PC-3 (cell line): ENCODE results near the gene TCEANC. TPM values are rescaled to one million over a fixed set of nuclear protein-coding genes. Genes with fewer than 3 reads are reported as not detected.

Source experiments
- ATAC-seq: fragments of 200-7000 bp; cut with Tn5 transposase; 2 replicates; pipeline ENCODE4 v1.9.1; 2020; ENCODE audit warnings: mild to moderate bottlenecking, moderate library complexity
- BruUV-seq: library from RNA; stranded (reverse); fragments of 400-500 nt; replicated peaks from 2 replicates; lab custom pipeline; 2021; lab: Mats Ljungman, UMichigan
- CTCF ChIA-PET: fragments of 300-600 bp; sonication (Branson Sonifier 250); formaldehyde crosslinking; loops from one replicate; lab custom pipeline; 2022; ENCODE audit warnings: antibody characterized with exemption; lab: Charles Lee
- POLR2A ChIA-PET: fragments of 300-600 bp; sonication (Branson Sonifier 250); formaldehyde crosslinking; loops from one replicate; lab custom pipeline; 2022; ENCODE audit warnings: antibody characterized with exemption; ENCODE audit not compliant: unreplicated experiment; lab: Charles Lee
- DNase-seq: peaks from one replicate; pipeline ENCODE4 v3.0.0-alpha.2; 2015
- H2AFZ ChIP-seq: fragments of 300-600 bp; sonication (generic); 2 replicates; pipeline ENCODE4 v1.6.0; 2016; ENCODE audit warnings: antibody characterized with exemption, low read length
- H3F3A ChIP-seq: fragments of 300-600 bp; sonication (generic); one replicate; pipeline ENCODE4 v1.6.0; 2017; ENCODE audit warnings: antibody characterized with exemption, low read length, control low read depth, mild to moderate bottlenecking; ENCODE audit not compliant: unreplicated experiment
- H3K27ac ChIP-seq: fragments of 300-600 bp; sonication (generic); 2 replicates; pipeline ENCODE4 v1.5.1; 2016; ENCODE audit warnings: mild to moderate bottlenecking, low read length
- H3K27me3 ChIP-seq: fragments of 300-600 bp; sonication (generic); 2 replicates; pipeline ENCODE4 v1.6.1; 2016; ENCODE audit warnings: low read length, mixed read lengths
- H3K36me3 ChIP-seq: fragments of 300-600 bp; sonication (generic); 2 replicates; pipeline ENCODE4 v1.6.1; 2016; ENCODE audit warnings: low read depth, mixed run types, low read length, mixed read lengths
- H3K4me1 ChIP-seq: fragments of 300-600 bp; sonication (generic); 2 replicates; pipeline ENCODE4 v1.5.1; 2016; ENCODE audit warnings: low read length; ENCODE audit not compliant: insufficient read depth
- H3K4me2 ChIP-seq: fragments of 300-600 bp; sonication (generic); 2 replicates; pipeline ENCODE4 v1.6.0; 2016; ENCODE audit warnings: low read length
- H3K4me3 ChIP-seq: fragments of 300-600 bp; sonication (generic); 2 replicates; pipeline ENCODE4 v1.5.1; 2016; ENCODE audit warnings: mild to moderate bottlenecking, low read length, mixed read lengths
- H3K79me2 ChIP-seq: fragments of 300-600 bp; sonication (generic); 2 replicates; pipeline ENCODE4 v1.6.1; 2017; ENCODE audit warnings: low read length, mixed read lengths
- H3K9ac ChIP-seq: fragments of 300-600 bp; sonication (generic); 2 replicates; pipeline ENCODE4 v1.6.0; 2016; ENCODE audit warnings: mild to moderate bottlenecking, low read length
- H3K9me2 ChIP-seq: fragments of 300-600 bp; sonication (generic); replicated peaks from 2 replicates; pipeline ENCODE4 v1.6.1; 2016; ENCODE audit warnings: mixed run types, low read length, mixed read lengths
- H3K9me3 ChIP-seq: fragments of 300-600 bp; sonication (generic); 2 replicates; pipeline ENCODE4 v1.6.1; 2016; ENCODE audit warnings: low read length, mixed read lengths
- H4K20me1 ChIP-seq: fragments of 300-600 bp; sonication (generic); 2 replicates; pipeline ENCODE4 v1.6.1; 2016; ENCODE audit warnings: low read length, mixed read lengths
- EZH2 ChIP-seq: fragments of 300-600 bp; sonication (generic); IDR thresholded peaks from one replicate; pipeline ENCODE4 v1.6.1; 2017; ENCODE audit warnings: antibody characterized with exemption, mild to moderate bottlenecking, low read length; ENCODE audit not compliant: unreplicated experiment
- EZH2phosphoT487 ChIP-seq: fragments of 300-600 bp; sonication (generic); IDR thresholded peaks from 2 replicates; pipeline ENCODE4 v1.6.1; 2018; ENCODE audit warnings: mild to moderate bottlenecking, antibody characterized with exemption, low read length, borderline replicate concordance
- intact Hi-C: fragments of 100-400 bp; cut with micrococcal nuclease; formaldehyde crosslinking; loops from 2 replicates; pipeline ENCODE4 v1.9.0; 2023
- total RNA-seq: library from RNA; depleted of rRNA; stranded (reverse); fragments of >200 nt; gene quantifications from 2 replicates; pipeline ENCODE4 v1.2.3, GENCODE V29; 2014
- TF ChIP-seq, protein P1 (sequence below): fragments of 300-600 bp; sonication (generic); conservative IDR thresholded peaks from 2 replicates; pipeline ENCODE4 v1.5.1; 2017; ENCODE audit warnings: antibody characterized with exemption, low read depth, mild to moderate bottlenecking, low read length

The TCEANC gene
- total RNA-seq, 1 experiment from 2014 or later, result 0.62 TPM

DNA sequence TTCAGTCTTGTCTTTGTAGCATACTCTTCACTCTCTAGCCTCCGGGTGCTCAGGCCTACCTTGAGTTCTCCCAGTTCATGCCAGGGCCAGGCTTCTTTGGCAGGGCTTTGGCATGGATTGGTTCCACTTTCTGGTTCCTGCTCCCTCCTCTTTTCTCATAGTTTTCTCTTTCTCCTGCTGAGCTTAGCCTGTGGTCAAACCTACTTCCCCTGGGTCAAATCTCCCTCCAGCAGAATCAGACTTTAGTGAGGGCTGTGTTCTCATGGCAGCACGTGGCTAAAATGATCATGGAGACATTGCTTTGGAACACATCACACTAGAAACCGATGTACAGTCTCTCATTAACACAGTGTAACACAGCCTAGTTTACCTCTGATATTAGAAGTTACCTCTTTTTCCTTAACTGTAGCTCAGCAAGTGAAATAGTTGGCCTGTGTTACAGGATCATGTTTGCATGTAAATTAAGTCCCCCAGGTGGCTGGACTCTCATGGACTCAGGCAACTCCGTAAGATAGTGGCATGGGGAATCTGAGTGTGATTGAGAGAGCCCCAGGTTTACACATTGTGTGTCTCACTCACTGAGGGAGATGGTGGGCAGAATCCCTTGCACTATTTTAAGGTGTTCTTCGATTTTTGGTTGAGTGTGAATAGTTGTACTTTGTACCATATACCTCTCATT, 49.3 kb downstream of the TCEANC start:
- POLR2A ChIA-PET, result no interaction called here
- TF ChIP-seq, protein P1, sequence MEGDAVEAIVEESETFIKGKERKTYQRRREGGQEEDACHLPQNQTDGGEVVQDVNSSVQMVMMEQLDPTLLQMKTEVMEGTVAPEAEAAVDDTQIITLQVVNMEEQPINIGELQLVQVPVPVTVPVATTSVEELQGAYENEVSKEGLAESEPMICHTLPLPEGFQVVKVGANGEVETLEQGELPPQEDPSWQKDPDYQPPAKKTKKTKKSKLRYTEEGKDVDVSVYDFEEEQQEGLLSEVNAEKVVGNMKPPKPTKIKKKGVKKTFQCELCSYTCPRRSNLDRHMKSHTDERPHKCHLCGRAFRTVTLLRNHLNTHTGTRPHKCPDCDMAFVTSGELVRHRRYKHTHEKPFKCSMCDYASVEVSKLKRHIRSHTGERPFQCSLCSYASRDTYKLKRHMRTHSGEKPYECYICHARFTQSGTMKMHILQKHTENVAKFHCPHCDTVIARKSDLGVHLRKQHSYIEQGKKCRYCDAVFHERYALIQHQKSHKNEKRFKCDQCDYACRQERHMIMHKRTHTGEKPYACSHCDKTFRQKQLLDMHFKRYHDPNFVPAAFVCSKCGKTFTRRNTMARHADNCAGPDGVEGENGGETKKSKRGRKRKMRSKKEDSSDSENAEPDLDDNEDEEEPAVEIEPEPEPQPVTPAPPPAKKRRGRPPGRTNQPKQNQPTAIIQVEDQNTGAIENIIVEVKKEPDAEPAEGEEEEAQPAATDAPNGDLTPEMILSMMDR, result no peak
- TF ChIP-seq EZH2phosphoT487 (no peak), EZH2 (no peak)

DNA sequence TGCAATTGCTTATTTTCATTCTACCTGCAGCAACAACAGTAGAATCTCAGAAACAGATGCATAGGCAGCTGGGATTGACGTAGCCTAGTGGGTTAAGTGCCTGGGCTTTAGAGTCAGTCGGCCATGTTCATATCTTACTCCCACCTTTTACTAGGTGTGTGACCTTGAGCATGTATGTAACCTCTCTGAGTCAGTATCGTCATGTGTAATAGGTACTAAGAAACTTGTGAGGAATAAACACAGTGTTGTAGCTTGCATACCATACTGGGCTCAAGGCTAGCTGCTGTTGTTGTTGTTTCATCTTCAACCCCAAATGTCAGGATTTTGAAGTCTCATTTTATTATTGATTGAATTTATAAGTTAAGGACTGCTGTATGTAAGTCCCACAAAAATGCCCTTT, 50.2 kb downstream of the TCEANC start:
- no TSS peak for BruUV-seq
- H4K20me1 ChIP-seq, result no peaks in the 10 kb centered on the region
- H3K79me2 ChIP-seq, result peaks cover 52% of the 10 kb centered on the region
- CTCF ChIA-PET, result no interaction called here
- H3K4me2 ChIP-seq, result no peak overlapping the region
- no peak overlapping the region for H3K9ac ChIP-seq
- intact Hi-C loops, result no loop called here
- POLR2A ChIA-PET, result no interaction called here
- H3K9me2 ChIP-seq, result no peaks in the 10 kb centered on the region
- no peaks in the 10 kb centered on the region for H3K9me3 ChIP-seq
- H3K4me1 ChIP-seq, result peaks cover 8% of the 10 kb centered on the region
- DNase-seq, result no peak
- TF ChIP-seq, protein P1, result no peak
- TF ChIP-seq EZH2 (no peak), EZH2phosphoT487 (no peak)
- no peaks in the 10 kb centered on the region for H3K27me3 ChIP-seq
- H3K4me3 ChIP-seq, result no peak overlapping the region
- H2AFZ ChIP-seq, result no peak overlapping the region
- no peak for ATAC-seq
- no peak overlapping the region for H3K27ac ChIP-seq
- H3F3A ChIP-seq, result no peaks in the 10 kb centered on the region
- no peaks in the 10 kb centered on the region for H3K36me3 ChIP-seq

More for the DNA sequence above, 49.3 kb downstream of the TCEANC start:
- no peak for DNase-seq
- Histone ChIP-seq H3K36me3 (no peaks in the 10 kb centered on the region), H3K79me2 (peaks cover 61% of the 10 kb centered on the region), H3F3A (no peaks in the 10 kb centered on the region), H3K4me1 (peaks cover 8% of the 10 kb centered on the region), H4K20me1 (no peaks in the 10 kb centered on the region), H3K27ac (no peak overlapping the region), H2AFZ (no peak overlapping the region), H3K9me2 (no peaks in the 10 kb centered on the region), H3K9ac (no peak overlapping the region), H3K9me3 (no peaks in the 10 kb centered on the region), H3K4me3 (no peak overlapping the region), H3K4me2 (no peak overlapping the region), H3K27me3 (no peaks in the 10 kb centered on the region)
- CTCF ChIA-PET, result no interaction called here
- intact Hi-C loops, result no loop called here
- ATAC-seq, result no peak
- BruUV-seq, result no TSS peak

DNA sequence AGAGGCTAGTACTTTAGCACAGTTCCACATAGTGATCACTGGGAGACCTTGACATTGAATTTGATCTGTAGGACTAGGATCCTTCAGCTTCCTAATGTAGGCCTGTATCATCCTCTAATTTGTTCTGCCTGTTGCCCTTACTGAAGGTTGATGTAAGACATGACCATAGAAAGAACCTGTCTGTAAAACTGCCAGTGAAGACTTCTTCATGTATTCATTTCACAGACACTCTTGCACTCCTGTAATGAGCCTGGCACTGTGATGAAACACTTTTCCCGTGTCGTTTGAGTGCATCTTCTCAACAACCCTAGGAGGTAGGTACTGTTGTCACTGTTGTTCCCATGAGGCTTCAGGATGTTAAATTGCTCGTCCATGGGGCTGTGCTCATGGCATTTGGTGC, 50.6 kb downstream of the TCEANC start:
- TF ChIP-seq, protein P1, result no peak
- no peak for TF ChIP-seq EZH2
- TF ChIP-seq EZH2phosphoT487, result no peak
- ChIA-PET POLR2A (no interaction called here), CTCF (no interaction called here)
- intact Hi-C loops, result no loop called here
- no peak overlapping the region for H3K9ac ChIP-seq
- H3K9me2 ChIP-seq, result no peaks in the 10 kb centered on the region
- H3F3A ChIP-seq, result no peaks in the 10 kb centered on the region
- ATAC-seq (no peak), DNase-seq (no peak)
- H3K9me3 ChIP-seq, result no peaks in the 10 kb centered on the region
- no peaks in the 10 kb centered on the region for H4K20me1 ChIP-seq
- no peaks in the 10 kb centered on the region for H3K36me3 ChIP-seq
- H3K4me1 ChIP-seq, result peaks cover 8% of the 10 kb centered on the region
- H2AFZ ChIP-seq, result no peak overlapping the region
- H3K4me2 ChIP-seq, result no peak overlapping the region
- H3K27me3 ChIP-seq, result no peaks in the 10 kb centered on the region
- no peak overlapping the region for H3K4me3 ChIP-seq
- H3K79me2 ChIP-seq, result peaks cover 47% of the 10 kb centered on the region
- no TSS peak for BruUV-seq
- no peak overlapping the region for H3K27ac ChIP-seq
